ENCODE data around the gene SIM2.

- TF ChIP-seq POLR2AphosphoS5 (IDR thresholded peaks at IDR 0.05; ENCODE audit: low read depth) (no peak), CTCF (conservative IDR thresholded peaks at IDR 0.05; ENCODE audit: low read depth in 2 of 2) (no peak), REST (IDR thresholded peaks at IDR 0.05; ENCODE audit: unreplicated experiment) (no peak)
Observed at GRCh38 chr21:36735724-36736320, 36.9 kb downstream of the SIM2 start.
